H1 (cell line): ENCODE data around the gene C7orf25. TPM values are rescaled to one million over a fixed set of nuclear protein-coding genes. Genes with fewer than 3 reads are reported as not detected.

Experiments
- KDM5A ChIP-seq: fragments of 200-600 bp; IDR thresholded peaks from 2 replicates; pipeline ENCODE4 v1.7.1; 2012; ENCODE audit warnings: mild to moderate bottlenecking, low read length, inconsistent platforms, mixed read lengths
- NANOG ChIP-seq: IDR thresholded peaks from 2 replicates; pipeline ENCODE4 v1.6.1; 2011; ENCODE audit warnings: low read length, low read depth, mild to moderate bottlenecking, inconsistent platforms; ENCODE audit not compliant: insufficient read depth, poor library complexity, severe bottlenecking
- PHF8 ChIP-seq: fragments of 200-600 bp; sonication (generic); conservative IDR thresholded peaks from 2 replicates; pipeline ENCODE4 v1.7.1; 2012; ENCODE audit warnings: low read depth, mild to moderate bottlenecking, inconsistent platforms, low read length, moderate library complexity
- SIX5 ChIP-seq: IDR thresholded peaks from 2 replicates; pipeline ENCODE4 v1.6.1; 2011; ENCODE audit warnings: mild to moderate bottlenecking, low read depth, low read length
- TEAD4 ChIP-seq: IDR thresholded peaks from 2 replicates; pipeline ENCODE4 v1.6.1; 2012; ENCODE audit warnings: low read depth, low read length, inconsistent platforms, mixed read lengths
- polyA plus RNA-seq, 7 experiments: library from polyadenylated mRNA; depleted of rRNA in 3 of 7; stranded (reverse) in 5 of 7; unstranded in 2 of 7; fragments of >200 nt in 5 of 7; fragments of 200-250 nt in 2 of 7; gene quantifications; 1 replicate in 5 of 7; 2 replicates in 1 of 7; 4 replicates in 1 of 7; pipeline versions ENCODE4 v1.2.1 to v1.2.3, GENCODE V29; 2011 to 2013; ENCODE audit warnings: missing spikeins in 2 of 7, mixed read lengths in 2 of 7
- total RNA-seq: library from RNA; stranded (reverse); fragmentation: NEBNext Ultra II Directional; extraction: Animal tissue kit (Norgen Biotek cat#: 25700); gene quantifications from 2 replicates; pipeline ENCODE4 v1.2.1, GENCODE V29; 2021
- TF ChIP-seq, protein P1 (sequence below): fragments of 300-600 bp; sonication (generic); IDR thresholded peaks from 2 replicates; pipeline ENCODE4 v1.7.1; 2012; ENCODE audit warnings: low read length, moderate library complexity, mild to moderate bottlenecking, inconsistent platforms; ENCODE audit not compliant: insufficient replicate concordance
- TF ChIP-seq, protein P2 (sequence below): IDR thresholded peaks from 2 replicates; pipeline ENCODE4 v1.6.1; 2011; ENCODE audit warnings: low read depth, mild to moderate bottlenecking, low read length; ENCODE audit not compliant: insufficient read depth

Gene C7orf25
- total and polyA plus RNA-seq, 2 of the 8 experiments (the other 6 are each of a cell fraction or from before 2014, with no cell fraction given) = 0.70 to 4.5 TPM

GRCh38 chr7:42947521-42947920 is 35.7 kb upstream of the C7orf25 start (continued):
- TF ChIP-seq, protein P1, sequence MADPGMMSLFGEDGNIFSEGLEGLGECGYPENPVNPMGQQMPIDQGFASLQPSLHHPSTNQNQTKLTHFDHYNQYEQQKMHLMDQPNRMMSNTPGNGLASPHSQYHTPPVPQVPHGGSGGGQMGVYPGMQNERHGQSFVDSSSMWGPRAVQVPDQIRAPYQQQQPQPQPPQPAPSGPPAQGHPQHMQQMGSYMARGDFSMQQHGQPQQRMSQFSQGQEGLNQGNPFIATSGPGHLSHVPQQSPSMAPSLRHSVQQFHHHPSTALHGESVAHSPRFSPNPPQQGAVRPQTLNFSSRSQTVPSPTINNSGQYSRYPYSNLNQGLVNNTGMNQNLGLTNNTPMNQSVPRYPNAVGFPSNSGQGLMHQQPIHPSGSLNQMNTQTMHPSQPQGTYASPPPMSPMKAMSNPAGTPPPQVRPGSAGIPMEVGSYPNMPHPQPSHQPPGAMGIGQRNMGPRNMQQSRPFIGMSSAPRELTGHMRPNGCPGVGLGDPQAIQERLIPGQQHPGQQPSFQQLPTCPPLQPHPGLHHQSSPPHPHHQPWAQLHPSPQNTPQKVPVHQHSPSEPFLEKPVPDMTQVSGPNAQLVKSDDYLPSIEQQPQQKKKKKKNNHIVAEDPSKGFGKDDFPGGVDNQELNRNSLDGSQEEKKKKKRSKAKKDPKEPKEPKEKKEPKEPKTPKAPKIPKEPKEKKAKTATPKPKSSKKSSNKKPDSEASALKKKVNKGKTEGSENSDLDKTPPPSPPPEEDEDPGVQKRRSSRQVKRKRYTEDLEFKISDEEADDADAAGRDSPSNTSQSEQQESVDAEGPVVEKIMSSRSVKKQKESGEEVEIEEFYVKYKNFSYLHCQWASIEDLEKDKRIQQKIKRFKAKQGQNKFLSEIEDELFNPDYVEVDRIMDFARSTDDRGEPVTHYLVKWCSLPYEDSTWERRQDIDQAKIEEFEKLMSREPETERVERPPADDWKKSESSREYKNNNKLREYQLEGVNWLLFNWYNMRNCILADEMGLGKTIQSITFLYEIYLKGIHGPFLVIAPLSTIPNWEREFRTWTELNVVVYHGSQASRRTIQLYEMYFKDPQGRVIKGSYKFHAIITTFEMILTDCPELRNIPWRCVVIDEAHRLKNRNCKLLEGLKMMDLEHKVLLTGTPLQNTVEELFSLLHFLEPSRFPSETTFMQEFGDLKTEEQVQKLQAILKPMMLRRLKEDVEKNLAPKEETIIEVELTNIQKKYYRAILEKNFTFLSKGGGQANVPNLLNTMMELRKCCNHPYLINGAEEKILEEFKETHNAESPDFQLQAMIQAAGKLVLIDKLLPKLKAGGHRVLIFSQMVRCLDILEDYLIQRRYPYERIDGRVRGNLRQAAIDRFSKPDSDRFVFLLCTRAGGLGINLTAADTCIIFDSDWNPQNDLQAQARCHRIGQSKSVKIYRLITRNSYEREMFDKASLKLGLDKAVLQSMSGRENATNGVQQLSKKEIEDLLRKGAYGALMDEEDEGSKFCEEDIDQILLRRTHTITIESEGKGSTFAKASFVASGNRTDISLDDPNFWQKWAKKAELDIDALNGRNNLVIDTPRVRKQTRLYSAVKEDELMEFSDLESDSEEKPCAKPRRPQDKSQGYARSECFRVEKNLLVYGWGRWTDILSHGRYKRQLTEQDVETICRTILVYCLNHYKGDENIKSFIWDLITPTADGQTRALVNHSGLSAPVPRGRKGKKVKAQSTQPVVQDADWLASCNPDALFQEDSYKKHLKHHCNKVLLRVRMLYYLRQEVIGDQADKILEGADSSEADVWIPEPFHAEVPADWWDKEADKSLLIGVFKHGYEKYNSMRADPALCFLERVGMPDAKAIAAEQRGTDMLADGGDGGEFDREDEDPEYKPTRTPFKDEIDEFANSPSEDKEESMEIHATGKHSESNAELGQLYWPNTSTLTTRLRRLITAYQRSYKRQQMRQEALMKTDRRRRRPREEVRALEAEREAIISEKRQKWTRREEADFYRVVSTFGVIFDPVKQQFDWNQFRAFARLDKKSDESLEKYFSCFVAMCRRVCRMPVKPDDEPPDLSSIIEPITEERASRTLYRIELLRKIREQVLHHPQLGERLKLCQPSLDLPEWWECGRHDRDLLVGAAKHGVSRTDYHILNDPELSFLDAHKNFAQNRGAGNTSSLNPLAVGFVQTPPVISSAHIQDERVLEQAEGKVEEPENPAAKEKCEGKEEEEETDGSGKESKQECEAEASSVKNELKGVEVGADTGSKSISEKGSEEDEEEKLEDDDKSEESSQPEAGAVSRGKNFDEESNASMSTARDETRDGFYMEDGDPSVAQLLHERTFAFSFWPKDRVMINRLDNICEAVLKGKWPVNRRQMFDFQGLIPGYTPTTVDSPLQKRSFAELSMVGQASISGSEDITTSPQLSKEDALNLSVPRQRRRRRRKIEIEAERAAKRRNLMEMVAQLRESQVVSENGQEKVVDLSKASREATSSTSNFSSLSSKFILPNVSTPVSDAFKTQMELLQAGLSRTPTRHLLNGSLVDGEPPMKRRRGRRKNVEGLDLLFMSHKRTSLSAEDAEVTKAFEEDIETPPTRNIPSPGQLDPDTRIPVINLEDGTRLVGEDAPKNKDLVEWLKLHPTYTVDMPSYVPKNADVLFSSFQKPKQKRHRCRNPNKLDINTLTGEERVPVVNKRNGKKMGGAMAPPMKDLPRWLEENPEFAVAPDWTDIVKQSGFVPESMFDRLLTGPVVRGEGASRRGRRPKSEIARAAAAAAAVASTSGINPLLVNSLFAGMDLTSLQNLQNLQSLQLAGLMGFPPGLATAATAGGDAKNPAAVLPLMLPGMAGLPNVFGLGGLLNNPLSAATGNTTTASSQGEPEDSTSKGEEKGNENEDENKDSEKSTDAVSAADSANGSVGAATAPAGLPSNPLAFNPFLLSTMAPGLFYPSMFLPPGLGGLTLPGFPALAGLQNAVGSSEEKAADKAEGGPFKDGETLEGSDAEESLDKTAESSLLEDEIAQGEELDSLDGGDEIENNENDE = no peak
- TF ChIP-seq KDM5A (no peak), SIX5 (no peak), NANOG (no peak), PHF8 (no peak), TEAD4 (no peak)
- TF ChIP-seq, protein P2, sequence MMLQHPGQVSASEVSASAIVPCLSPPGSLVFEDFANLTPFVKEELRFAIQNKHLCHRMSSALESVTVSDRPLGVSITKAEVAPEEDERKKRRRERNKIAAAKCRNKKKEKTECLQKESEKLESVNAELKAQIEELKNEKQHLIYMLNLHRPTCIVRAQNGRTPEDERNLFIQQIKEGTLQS = no peak
